Measurements from ENCODE around the gene SYAP1.
A peak's percentile ranks its signal among the peaks of the same experiment; 100 is the strongest.
"Not testable (repeated sequence)": the region's sequence is repeated elsewhere in the genome, so short reads cannot be mapped to it uniquely, and the experiment has no call there.

SYAP1 gene, protein sequence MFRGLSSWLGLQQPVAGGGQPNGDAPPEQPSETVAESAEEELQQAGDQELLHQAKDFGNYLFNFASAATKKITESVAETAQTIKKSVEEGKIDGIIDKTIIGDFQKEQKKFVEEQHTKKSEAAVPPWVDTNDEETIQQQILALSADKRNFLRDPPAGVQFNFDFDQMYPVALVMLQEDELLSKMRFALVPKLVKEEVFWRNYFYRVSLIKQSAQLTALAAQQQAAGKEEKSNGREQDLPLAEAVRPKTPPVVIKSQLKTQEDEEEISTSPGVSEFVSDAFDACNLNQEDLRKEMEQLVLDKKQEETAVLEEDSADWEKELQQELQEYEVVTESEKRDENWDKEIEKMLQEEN

DNA sequence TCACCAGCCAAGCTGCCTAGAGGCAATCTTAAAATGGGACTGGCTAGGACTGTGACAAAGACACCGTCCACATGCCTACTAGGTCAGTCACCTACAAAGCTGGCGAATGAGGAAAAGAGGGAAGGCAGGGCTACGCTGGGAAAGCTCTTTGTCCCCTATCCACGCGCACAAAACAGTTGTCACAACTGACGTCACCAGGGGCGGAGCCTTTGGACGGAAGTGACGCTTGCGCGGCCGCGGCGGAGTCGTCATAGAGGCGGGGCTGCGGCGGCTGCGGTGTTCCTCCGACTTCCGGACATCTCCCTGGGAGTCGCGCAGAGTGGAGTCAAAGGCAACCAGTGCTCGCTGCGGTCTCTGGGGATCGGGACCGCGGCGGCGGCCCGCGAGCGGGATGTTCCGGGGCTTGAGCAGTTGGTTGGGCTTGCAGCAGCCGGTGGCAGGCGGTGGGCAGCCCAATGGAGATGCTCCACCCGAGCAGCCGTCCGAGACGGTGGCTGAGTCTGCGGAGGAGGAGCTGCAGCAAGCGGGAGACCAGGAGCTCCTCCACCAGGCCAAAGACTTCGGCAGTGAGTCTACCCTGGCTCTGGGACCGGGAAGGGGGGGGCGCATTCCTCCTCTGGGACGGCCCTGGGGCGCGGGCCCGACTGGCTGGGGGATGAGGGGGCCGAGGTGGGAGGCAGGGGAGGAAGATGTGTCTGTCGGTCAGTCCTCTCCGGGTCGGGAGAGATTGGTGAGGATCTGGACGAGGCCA, at the start of gene SYAP1:
Gene SYAP1, plus strand, starts transcription at position 279 of the 751 bp plus-strand sequence. Its CDS starts 113 bp downstream, at position 392.
- peak; percentile 98 for DNase-seq (ENCODE audit: low read depth)

DNA sequence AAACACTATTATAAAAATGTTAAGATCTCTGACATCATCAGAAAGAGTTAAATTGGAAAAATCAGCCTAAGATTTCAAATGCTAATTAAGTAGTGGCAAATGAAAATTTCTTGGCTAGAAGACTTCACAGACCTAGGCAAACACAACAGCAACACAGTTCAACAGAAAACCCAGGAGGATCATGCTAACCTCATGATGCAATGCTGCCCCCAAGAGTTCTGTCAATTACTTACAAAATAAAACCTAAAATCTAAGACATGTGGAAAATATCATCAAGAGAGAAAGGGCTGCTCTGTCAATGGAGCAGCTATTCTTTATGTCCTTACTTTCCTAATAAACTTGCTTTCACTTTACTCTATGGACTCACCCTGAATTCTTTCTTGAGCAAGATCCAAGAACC, 48.4 kb upstream of the SYAP1 start:
- DNase-seq (ENCODE audit: low read depth) = peak; percentile 75

DNA sequence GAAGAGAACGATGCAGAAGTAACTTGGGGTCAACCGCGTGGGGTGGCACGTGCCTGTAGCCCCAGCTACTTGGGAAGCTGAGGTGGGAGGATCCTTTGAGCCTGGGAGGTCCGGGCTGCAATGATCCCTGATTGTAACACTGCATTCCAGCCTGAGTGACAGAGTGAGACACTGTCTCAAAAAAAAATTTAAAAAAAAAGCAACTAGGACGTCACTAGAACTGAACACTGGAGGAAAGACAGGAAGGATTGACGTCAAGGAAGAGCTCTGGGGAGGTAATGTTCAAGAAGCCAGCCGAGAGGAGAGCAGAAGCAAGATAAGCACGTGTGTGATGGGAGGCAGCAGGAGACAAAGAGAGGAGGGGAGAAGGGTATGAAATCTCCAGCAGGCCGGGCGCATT, 40.7 kb upstream of the SYAP1 start:
- DNase-seq (ENCODE audit: low read depth) = peak; percentile 47

DNA sequence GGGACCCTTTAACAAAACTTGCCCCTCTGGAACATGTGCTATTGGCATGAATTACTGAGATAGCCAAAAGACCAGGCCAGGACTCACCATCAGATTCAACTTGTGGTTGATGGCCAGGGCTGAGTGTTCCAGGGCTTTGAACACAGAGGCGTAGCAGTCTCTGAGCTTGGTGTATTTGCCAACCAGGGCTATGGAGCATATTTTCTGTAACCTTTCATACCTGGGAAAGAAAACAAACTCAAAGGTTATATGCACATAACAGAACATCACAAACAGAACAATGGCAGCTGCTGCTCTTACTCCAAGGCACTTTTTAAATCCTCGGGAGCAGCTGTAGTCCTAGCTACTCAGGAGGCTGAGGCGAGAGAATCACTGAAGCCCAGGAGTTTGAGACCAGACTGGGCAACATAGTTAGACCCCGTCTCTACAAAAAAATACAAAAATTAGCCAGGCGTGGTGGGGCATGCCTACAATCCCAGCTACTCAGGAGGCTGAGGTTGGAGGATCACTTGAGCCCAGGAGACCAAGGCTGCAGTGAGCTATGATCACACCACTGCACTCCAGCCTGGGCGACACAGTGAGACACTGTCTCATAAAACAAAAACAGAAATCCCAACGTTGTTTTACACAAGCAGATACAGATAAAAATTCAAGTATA, 36.3 kb upstream of the SYAP1 start:
- DNase-seq (ENCODE audit: low read depth) = no peak

DNA sequence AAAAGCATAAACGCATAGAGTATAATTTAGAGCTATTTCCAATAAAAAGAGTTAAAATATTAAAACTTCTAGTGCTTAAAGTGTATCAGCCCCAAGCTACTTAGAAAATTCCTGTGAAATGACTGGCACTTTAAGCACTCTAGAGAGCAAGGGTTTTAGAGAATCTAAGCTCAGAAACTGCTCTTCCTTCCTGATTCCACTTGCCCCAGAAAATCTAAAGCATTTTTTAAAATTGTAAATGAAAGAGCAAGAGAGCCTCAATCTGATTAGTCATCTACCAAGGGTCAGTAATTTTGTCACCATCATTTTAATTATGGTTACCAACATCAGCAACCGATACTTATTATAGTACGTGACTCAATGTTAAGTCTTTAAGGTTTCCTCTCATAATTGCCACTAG, 31.9 kb upstream of the SYAP1 start:
- no peak for DNase-seq (ENCODE audit: low read depth)

DNA sequence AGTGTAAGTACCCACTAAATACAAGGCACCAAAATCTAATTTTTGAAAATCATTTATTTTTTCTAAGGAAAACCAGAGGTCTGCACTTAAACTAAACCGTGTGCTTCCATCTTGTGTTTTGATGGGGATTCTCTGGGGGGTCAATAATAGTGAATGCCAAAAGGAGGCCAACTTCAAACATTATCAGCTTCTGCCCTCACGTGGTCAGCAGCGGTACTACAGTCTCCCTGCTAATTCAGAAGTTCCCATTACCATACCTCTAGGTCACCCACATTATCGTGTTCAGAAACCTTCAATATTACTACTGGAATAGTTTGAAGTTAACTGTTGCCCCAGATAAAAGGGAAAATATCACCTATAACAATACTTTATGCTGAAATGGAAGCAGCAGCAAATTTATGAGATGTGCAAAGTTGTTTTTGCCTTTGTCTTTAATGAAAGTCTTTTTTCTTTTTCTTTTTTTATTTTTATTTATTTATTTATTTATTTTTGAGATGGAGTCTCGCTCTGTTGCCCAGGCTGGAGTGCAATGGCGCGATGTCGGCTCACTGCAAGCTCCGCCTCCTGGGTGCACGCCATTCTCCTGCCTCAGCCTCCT, 24.2 kb upstream of the SYAP1 start:
- peak; percentile 61 for DNase-seq (ENCODE audit: low read depth)

DNA sequence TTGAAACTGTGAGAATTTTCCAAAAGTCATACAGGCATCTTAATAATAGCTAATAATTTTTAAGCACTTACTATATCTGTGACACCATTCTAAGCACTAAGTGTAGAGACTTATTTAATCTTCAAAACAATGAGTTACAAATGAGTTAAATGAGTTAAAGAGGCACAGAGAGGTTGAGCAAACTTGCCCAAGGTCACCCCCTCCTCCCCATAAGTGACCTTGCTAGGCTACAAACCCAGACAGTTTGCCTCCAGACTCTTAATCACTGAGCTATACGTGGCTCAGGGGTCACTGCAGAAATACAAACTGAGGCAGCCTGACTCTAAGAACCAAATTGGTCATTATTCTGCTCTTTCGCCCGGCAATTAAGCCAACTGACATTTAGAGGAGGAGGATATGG, 22.5 kb upstream of the SYAP1 start:
- no peak for DNase-seq (ENCODE audit: low read depth)

DNA sequence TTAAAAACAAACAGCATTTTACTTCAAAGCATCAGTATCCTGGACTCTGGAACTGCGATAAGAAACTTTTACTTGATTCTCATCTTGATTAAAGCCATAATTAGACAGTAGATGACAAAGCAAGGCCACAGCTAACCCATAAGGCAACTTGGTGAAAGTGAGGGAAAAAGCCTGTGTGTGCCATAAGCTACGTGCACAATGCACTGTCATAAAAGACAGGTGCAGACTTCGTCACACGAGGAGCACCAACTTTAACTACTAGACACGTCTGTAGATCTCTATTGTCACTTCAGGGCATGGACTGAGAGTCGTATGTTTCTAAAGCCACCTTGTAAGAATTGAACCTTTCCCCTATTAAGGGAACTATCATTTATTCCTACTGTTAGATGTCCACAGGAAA, 20.0 kb upstream of the SYAP1 start:
- no peak for DNase-seq (ENCODE audit: low read depth)

DNA sequence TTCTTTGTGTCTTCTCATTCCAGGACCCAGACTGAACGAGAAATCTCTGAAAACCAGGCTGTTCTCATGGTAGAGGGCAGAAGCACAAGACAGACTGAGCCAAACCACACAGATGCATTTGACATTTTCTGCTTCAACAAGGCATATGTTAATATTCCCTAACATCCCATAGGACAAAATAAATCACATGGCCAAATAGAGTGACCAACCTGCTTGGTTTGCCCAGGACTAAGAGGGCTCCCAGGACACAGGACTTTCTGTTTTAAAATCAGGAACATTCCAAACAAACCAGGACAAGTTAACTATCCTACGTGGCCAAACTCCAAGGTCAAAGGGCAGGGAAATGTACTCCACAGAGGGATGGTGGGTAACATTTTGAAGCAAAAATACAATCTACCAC, 18.7 kb upstream of the SYAP1 start:
- no peak for DNase-seq (ENCODE audit: low read depth)

DNA sequence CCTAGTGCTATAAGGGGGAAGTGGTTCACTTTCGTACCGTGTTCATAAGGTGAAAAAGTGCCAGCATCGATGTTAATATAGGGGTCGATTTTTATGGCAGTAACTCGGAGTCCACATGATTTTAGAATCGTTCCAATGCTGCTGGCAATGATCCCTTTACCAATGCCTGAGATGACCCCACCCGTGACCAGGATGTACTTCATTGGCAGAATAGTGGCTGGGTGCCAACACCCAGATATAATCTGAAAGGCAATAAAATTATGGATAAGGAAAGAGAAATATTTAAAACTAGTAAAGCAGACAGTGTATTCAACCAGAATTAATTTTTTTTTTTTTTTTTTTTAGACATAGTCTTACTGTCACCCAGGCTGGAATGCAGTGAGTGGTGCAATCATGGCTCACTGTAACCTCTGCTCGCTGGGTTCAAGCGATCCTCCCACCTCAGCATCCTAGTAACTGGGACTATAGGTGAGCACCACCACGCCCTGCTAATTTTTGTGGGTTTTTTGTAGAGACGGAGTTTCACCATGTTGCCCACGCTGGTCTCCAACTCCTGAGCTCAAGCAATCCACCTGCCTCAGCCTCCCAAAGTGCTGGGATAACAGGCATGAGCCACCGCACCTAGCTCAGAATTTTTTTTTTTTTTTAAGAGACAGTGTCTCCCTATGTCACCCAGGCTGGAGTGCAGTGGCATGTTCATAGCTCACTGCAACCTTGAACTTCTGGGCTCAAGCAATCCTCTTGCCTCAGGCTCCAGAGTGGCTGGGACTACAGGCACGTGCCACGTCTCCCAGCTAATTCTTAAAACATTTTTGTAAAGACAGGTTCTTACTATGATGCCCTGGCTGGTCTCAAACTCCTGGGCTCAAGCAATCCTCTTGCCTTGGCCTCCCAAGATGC, 16.5 kb upstream of the SYAP1 start:
- DNase-seq (ENCODE audit: low read depth) = no peak

DNA sequence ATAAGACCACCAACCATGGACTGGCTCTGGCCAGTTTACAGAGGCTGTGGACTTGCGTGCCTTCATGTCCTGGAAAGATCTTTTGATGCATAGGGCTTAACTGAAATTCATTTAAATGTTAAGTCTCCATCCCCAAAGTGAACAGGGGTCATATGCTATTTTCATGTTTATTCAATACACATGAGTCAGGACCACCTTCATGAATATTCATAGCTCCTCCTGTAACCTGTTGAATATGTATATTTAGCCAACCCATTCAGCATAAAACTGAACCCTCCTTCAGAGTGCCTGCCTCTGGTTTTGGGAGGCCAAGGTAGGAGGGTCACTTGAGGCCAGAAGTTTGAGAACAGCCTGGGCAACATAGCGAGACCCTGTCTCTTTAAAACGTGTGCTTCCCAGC, 14.0 kb upstream of the SYAP1 start:
- DNase-seq (ENCODE audit: low read depth) = no peak

DNA sequence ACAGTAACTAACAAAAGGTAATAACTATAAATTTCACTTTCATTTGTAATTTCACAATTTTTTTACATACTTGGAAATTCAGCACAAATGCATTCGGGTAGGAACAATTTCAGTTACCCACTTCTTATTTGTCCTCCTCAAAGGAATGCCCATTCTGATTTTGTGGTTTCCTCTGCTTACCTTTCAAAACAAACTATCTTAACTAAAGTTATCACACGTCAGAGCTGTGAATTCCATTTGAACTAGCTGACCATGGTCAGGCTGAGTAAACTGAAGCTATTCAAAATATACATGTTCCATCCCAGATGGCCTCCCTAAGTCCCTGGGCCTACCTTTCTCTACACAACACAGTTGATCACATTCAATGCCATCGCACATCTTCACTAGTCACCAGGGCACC, 11.4 kb upstream of the SYAP1 start:
- peak; percentile 63 for DNase-seq (ENCODE audit: low read depth)

DNA sequence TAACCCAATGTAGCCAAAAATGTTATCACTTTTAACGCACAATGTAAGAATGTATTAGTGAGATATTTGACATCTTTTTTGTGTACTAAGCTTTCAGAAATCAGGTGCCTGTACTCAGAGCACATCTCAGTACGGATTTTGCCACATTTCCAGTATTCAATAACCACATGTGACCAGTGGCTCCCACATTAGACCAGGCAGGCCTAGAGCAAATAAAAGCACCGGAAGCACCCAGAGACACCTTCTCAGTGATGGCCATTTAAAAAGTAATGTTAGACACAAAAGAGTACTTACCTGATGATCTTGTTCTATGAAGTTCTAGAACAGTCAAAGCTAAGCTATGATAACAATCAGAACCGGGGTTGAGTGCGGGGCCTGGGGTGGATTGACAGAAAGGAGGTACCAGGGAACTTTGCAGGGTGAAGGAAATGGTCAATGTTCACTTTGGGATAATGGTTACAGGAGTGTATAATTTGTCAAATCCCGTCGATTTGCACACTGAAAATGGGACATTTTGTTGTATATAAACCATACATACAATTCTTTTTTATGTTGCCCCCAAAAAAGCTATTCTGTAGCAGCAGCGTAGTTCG, 8.1 kb upstream of the SYAP1 start:
- no peak for DNase-seq (ENCODE audit: low read depth)

DNA sequence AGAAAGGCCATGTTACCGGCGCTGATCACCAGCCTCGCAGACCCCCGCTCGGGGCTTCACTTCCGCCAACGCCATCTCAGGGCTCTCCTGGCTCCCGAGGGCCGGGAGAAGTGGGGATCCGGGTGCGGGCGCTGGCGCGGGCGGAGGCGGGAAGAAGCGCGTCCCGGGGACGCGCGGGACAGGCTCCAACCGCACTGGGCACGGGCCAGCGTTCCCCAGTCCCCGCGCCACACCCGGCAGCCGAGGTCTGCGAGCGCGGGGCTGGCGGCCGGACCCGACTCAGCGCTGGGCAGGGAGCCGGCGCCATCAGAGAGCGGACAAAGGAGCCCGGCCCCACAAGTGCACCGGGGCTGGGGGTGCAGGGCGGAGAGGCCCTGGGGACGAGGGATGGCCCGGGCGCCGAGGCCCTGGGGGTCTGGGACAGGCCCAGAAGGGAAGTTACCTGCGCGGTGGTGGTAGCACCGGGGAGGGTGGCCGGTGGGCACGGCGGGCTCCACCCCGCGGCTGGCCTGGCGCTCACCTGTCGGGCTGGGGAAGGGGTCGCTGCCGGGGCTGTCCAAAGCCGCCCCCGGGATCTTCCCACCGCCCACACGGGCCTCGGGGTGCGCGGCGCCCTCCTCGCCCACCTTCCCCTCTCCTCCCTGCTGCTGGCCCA, 7.4 kb upstream of the SYAP1 start:
- no peak for DNase-seq (ENCODE audit: low read depth)

DNA sequence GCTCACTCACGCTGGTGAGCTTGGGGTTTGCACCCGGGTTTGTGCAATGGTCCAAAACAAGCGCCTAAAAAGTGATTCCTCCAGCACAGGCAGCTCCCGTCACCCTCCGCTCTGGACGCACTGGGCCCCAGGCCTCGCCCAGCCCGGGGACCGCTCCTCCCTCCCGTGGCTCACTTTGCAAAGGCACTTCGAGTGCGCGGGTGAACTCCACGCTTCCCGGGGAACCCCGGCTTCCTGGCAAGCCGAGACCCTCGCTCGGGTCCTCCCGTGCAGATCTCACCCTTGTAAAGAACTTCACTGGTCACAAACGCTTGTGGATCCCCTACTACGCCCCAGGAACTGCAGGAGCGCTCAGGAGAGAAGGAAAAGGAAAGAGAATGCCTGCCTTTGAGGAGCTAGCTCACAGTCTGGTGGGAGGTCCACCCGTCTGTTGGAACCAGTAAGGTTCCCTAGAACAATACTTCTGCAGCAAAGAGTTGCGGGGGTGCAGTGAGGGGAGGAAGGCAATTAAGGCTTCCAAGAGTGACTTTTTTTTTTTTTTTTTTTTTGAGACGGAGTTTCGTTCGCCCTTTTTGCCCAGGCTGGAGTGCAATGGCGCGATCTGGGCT, 6.8 kb upstream of the SYAP1 start, which contains the start of gene CTPS2:
Gene CTPS2, minus strand, starts transcription at position 122 of the 608 bp plus-strand sequence. CDS start 9,767 bp downstream, outside the sequence.
- peak; percentile 59 for DNase-seq (ENCODE audit: low read depth)

DNA sequence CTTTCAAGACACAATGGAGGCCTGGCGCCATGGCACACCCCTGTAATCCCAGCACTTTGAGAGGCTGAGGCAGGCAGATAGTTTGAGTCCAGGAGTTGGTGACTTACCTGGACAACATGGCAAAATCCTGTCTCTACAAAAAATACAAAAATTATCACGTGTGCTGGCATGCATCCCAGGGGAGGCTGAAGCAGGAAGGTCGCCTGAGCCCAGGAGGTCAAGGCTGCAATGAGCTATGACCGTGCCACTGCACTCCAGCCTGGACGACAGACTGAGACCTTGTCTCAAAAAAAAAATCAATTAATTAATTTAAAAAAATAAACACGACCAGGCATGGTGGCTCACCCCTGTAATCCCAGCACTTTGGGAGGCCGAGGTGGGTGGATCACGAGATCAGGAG, 4.9 kb upstream of the SYAP1 start:
- DNase-seq (ENCODE audit: low read depth) = no peak

DNA sequence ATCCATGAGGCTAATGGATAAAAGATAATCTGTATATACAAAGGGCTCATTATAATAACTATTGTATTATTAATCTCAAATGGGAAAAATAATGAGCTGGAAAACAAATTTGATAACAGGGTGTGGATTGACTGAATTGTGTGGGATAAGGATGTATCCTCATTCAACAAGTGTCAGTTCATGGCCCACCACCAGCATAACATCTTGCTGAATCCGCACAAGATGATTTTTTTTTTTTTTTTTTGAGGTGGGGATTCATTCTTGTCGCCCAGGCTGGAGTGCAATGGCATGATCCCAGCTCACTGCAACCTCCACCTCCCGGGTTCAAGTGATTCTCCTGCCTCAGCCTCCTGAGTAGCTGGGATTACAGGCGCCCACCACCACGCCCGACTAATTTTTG, 3.8 kb upstream of the SYAP1 start:
- DNase-seq (ENCODE audit: low read depth) = not testable (repeated sequence)

DNA sequence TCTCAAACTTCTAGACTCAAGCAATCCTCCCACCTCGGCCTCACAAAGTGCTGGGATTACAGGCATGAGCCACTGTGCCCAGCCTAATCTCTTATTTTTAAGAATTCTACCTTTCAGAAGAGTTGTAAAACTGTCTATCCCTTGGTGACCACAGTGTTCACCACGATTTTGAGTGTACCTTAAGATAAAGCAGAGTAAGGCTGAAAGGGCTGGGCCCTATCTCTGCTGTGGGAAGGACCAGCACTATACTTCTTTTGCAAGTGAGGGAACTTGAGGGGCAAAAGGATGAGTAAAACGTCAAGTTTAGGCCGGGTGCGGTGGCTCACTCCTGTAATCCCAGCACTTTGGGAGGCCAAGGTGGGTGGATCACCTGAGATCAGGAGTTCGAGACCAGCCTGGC, 3.0 kb upstream of the SYAP1 start:
- not testable (repeated sequence) for DNase-seq (ENCODE audit: low read depth)

DNA sequence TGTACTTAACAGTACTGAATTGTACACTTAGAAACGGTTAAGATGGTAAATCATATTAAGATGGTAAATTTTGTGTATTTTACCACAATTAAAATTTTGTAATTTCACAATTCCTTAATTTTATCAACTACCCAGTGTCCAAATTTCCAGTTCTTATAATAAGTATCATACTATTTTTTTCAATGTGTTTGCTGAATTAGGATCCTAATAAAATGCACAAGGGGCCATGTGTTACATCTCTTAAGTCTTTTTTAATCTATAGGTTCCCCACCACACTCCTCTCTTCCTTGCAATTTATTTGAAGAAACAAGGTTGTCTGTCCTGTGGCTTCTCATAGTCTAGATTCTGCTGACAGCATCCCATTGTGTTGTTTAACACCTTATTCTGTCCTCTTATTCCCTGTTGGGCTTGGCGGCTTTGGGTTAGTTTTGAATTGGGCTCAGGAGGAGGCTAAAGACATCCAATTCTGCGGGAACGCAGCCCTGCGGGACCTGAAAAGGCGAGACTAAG, 533 bp upstream of the SYAP1 start:
- DNase-seq (ENCODE audit: low read depth) = no peak

DNA sequence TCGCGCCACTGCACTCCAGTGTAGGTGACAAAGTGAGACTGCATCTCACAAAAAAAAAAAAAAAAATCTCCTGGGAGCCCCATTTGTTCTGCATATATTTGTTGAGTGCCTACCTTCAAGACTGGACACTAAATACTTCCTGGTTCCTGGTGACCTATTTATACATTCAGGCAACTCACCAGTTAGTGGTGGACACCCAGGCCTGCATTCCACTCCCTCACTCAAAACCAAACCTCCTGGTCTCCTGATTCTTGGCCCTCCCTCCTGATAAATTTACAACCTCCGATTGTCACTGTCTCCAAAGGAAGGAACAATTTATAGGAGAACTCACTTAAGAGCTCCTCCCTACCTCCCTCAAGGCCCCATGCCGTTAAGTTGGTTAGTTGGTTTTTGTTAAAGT, 3.1 kb downstream of the SYAP1 start:
- no peak for DNase-seq (ENCODE audit: low read depth)
